PC-3 (cell line): Measurements from ENCODE around the gene TMEM91. TPM values are rescaled to one million over a fixed set of nuclear protein-coding genes. Genes with fewer than 3 reads are reported as not detected.

Experiments used
- ATAC-seq: fragments of 200-7000 bp; cut with Tn5 transposase; 2 replicates; pipeline ENCODE4 v1.9.1; 2020; ENCODE audit warnings: mild to moderate bottlenecking, moderate library complexity
- BruUV-seq: library from RNA; stranded (reverse); fragments of 400-500 nt; replicated peaks from 2 replicates; lab custom pipeline; 2021; lab: Mats Ljungman, UMichigan
- CTCF ChIA-PET: fragments of 300-600 bp; sonication (Branson Sonifier 250); formaldehyde crosslinking; loops from one replicate; lab custom pipeline; 2022; ENCODE audit warnings: antibody characterized with exemption; lab: Charles Lee
- POLR2A ChIA-PET: fragments of 300-600 bp; sonication (Branson Sonifier 250); formaldehyde crosslinking; loops from one replicate; lab custom pipeline; 2022; ENCODE audit warnings: antibody characterized with exemption; ENCODE audit not compliant: unreplicated experiment; lab: Charles Lee
- DNase-seq: peaks from one replicate; pipeline ENCODE4 v3.0.0-alpha.2; 2015
- H2AFZ ChIP-seq: fragments of 300-600 bp; sonication (generic); 2 replicates; pipeline ENCODE4 v1.6.0; 2016; ENCODE audit warnings: antibody characterized with exemption, low read length
- H3F3A ChIP-seq: fragments of 300-600 bp; sonication (generic); one replicate; pipeline ENCODE4 v1.6.0; 2017; ENCODE audit warnings: antibody characterized with exemption, low read length, control low read depth, mild to moderate bottlenecking; ENCODE audit not compliant: unreplicated experiment
- H3K27ac ChIP-seq: fragments of 300-600 bp; sonication (generic); 2 replicates; pipeline ENCODE4 v1.5.1; 2016; ENCODE audit warnings: mild to moderate bottlenecking, low read length
- H3K27me3 ChIP-seq: fragments of 300-600 bp; sonication (generic); 2 replicates; pipeline ENCODE4 v1.6.1; 2016; ENCODE audit warnings: low read length, mixed read lengths
- H3K36me3 ChIP-seq: fragments of 300-600 bp; sonication (generic); 2 replicates; pipeline ENCODE4 v1.6.1; 2016; ENCODE audit warnings: low read depth, mixed run types, low read length, mixed read lengths
- H3K4me1 ChIP-seq: fragments of 300-600 bp; sonication (generic); 2 replicates; pipeline ENCODE4 v1.5.1; 2016; ENCODE audit warnings: low read length; ENCODE audit not compliant: insufficient read depth
- H3K4me2 ChIP-seq: fragments of 300-600 bp; sonication (generic); 2 replicates; pipeline ENCODE4 v1.6.0; 2016; ENCODE audit warnings: low read length
- H3K4me3 ChIP-seq: fragments of 300-600 bp; sonication (generic); 2 replicates; pipeline ENCODE4 v1.5.1; 2016; ENCODE audit warnings: mild to moderate bottlenecking, low read length, mixed read lengths
- H3K79me2 ChIP-seq: fragments of 300-600 bp; sonication (generic); 2 replicates; pipeline ENCODE4 v1.6.1; 2017; ENCODE audit warnings: low read length, mixed read lengths
- H3K9ac ChIP-seq: fragments of 300-600 bp; sonication (generic); 2 replicates; pipeline ENCODE4 v1.6.0; 2016; ENCODE audit warnings: mild to moderate bottlenecking, low read length
- H3K9me2 ChIP-seq: fragments of 300-600 bp; sonication (generic); replicated peaks from 2 replicates; pipeline ENCODE4 v1.6.1; 2016; ENCODE audit warnings: mixed run types, low read length, mixed read lengths
- H3K9me3 ChIP-seq: fragments of 300-600 bp; sonication (generic); 2 replicates; pipeline ENCODE4 v1.6.1; 2016; ENCODE audit warnings: low read length, mixed read lengths
- H4K20me1 ChIP-seq: fragments of 300-600 bp; sonication (generic); 2 replicates; pipeline ENCODE4 v1.6.1; 2016; ENCODE audit warnings: low read length, mixed read lengths
- CTCF ChIP-seq: fragments of 300-600 bp; sonication (generic); conservative IDR thresholded peaks from 2 replicates; pipeline ENCODE4 v1.5.1; 2017; ENCODE audit warnings: antibody characterized with exemption, low read depth, mild to moderate bottlenecking, low read length
- EZH2 ChIP-seq: fragments of 300-600 bp; sonication (generic); IDR thresholded peaks from one replicate; pipeline ENCODE4 v1.6.1; 2017; ENCODE audit warnings: antibody characterized with exemption, mild to moderate bottlenecking, low read length; ENCODE audit not compliant: unreplicated experiment
- EZH2phosphoT487 ChIP-seq: fragments of 300-600 bp; sonication (generic); IDR thresholded peaks from 2 replicates; pipeline ENCODE4 v1.6.1; 2018; ENCODE audit warnings: mild to moderate bottlenecking, antibody characterized with exemption, low read length, borderline replicate concordance
- intact Hi-C: fragments of 100-400 bp; cut with micrococcal nuclease; formaldehyde crosslinking; loops from 2 replicates; pipeline ENCODE4 v1.9.0; 2023
- total RNA-seq: library from RNA; depleted of rRNA; stranded (reverse); fragments of >200 nt; gene quantifications from 2 replicates; pipeline ENCODE4 v1.2.3, GENCODE V29; 2014

The TMEM91 gene
- total RNA-seq, 1 experiment from 2014 or later = 2.4 TPM

- no peak overlapping the region for H3K4me3 ChIP-seq
- ChIA-PET POLR2A (no interaction called here), CTCF (no interaction called here)
- intact Hi-C loops = no loop called here
- no peak overlapping the region for H3K9ac ChIP-seq
- H2AFZ ChIP-seq = no peak overlapping the region
- no TSS peak for BruUV-seq
- H3K36me3 ChIP-seq = no peaks in the 10 kb centered on the region
- no peaks in the 10 kb centered on the region for H3F3A ChIP-seq
- no peaks in the 10 kb centered on the region for H3K9me2 ChIP-seq
- peaks cover 22% of the 10 kb centered on the region for H3K4me1 ChIP-seq
- TF ChIP-seq EZH2 (no peak), CTCF (no peak), EZH2phosphoT487 (no peak)
- H4K20me1 ChIP-seq = no peaks in the 10 kb centered on the region
- DNase-seq (no peak), ATAC-seq (no peak)
- no peaks in the 10 kb centered on the region for H3K27me3 ChIP-seq
- no peak overlapping the region for H3K27ac ChIP-seq
- no peak overlapping the region for H3K4me2 ChIP-seq
- no peaks in the 10 kb centered on the region for H3K79me2 ChIP-seq
- no peaks in the 10 kb centered on the region for H3K9me3 ChIP-seq
Observed at GRCh38 chr19:41332468-41332867, 43.9 kb upstream of the TMEM91 start.

- no peak for TF ChIP-seq EZH2
- DNase-seq (no peak), ATAC-seq (no peak)
- Histone ChIP-seq H3K79me2 (no peaks in the 10 kb centered on the region), H3K27me3 (no peaks in the 10 kb centered on the region), H2AFZ (no peak overlapping the region), H3K36me3 (no peaks in the 10 kb centered on the region), H4K20me1 (no peaks in the 10 kb centered on the region), H3F3A (no peaks in the 10 kb centered on the region), H3K9ac (no peak overlapping the region), H3K9me3 (no peaks in the 10 kb centered on the region), H3K27ac (no peak overlapping the region), H3K4me1 (peaks cover 6% of the 10 kb centered on the region), H3K4me2 (no peak overlapping the region), H3K4me3 (no peak overlapping the region), H3K9me2 (no peaks in the 10 kb centered on the region)
- intact Hi-C loops = no loop called here
- POLR2A ChIA-PET = no interaction called here
- BruUV-seq = no TSS peak
- CTCF ChIA-PET = no interaction called here
Observed at GRCh38 chr19:41334793-41335192, 41.5 kb upstream of the TMEM91 start.

- no peak for TF ChIP-seq EZH2phosphoT487
- no peak for TF ChIP-seq CTCF
- no peak for TF ChIP-seq EZH2
- H3K4me3 ChIP-seq = no peak overlapping the region
- H3K27ac ChIP-seq = no peak overlapping the region
- no peaks in the 10 kb centered on the region for H3F3A ChIP-seq
- BruUV-seq = no TSS peak
- DNase-seq = peak; percentile 69
- H2AFZ ChIP-seq = no peak overlapping the region
- no peaks in the 10 kb centered on the region for H4K20me1 ChIP-seq
- ChIA-PET CTCF (no interaction called here), POLR2A (no interaction called here)
- no peak overlapping the region for H3K9ac ChIP-seq
- H3K9me2 ChIP-seq = no peaks in the 10 kb centered on the region
- no peaks in the 10 kb centered on the region for H3K27me3 ChIP-seq
- peak; percentile 94 for ATAC-seq
- intact Hi-C loops = no loop called here
- H3K9me3 ChIP-seq = no peaks in the 10 kb centered on the region
- H3K79me2 ChIP-seq = no peaks in the 10 kb centered on the region
- H3K4me1 ChIP-seq = peaks cover 6% of the 10 kb centered on the region
- H3K36me3 ChIP-seq = 0 out of 2 replicates have a peak, but pooled peaks cover under 1% of the 10 kb centered on the region
- H3K4me2 ChIP-seq = no peak overlapping the region
Observed at GRCh38 chr19:41335467-41335866, 40.9 kb upstream of the TMEM91 start.
